ENCODE data around the gene RUNX1. TPM values are rescaled to one million over a fixed set of nuclear protein-coding genes. Genes with fewer than 3 reads are reported as not detected.

Gene RUNX1
- total RNA-seq, 2 experiments from 2014 or later: 50.6 to 55.8 TPM

- no peak overlapping the region for H3K27ac Mint-ChIP-seq
- CTCF ChIA-PET: no interaction called here
Observed at GRCh38 chr21:34792504-34793089, 256.5 kb downstream of the RUNX1 start.

GRCh38 chr21:34791776-34792503 lies 257.2 kb downstream of the RUNX1 start:
- POLR2A ChIA-PET: no interaction called here
- H3K27me3 Mint-ChIP-seq: no peaks in the 10 kb centered on the region
- H3K4me3 Mint-ChIP-seq: no peak overlapping the region
- intact Hi-C loops (cut with micrococcal nuclease): no loop called here
- H3K27ac Mint-ChIP-seq: no peak overlapping the region
- CTCF ChIA-PET: no interaction called here
- DNase-seq: no peak
- H3K36me3 Mint-ChIP-seq: peaks cover 40% of the 10 kb centered on the region
- H3K4me1 Mint-ChIP-seq (ENCODE audit: low read depth): no peaks in the 10 kb centered on the region
- no peaks in the 10 kb centered on the region for H3K9me3 Mint-ChIP-seq

More at GRCh38 chr21:34792504-34793089, 256.5 kb downstream of the RUNX1 start:
- H3K36me3 Mint-ChIP-seq: peaks cover 45% of the 10 kb centered on the region
- DNase-seq: no peak
- no peaks in the 10 kb centered on the region for H3K4me1 Mint-ChIP-seq (ENCODE audit: low read depth)
- H3K9me3 Mint-ChIP-seq: no peaks in the 10 kb centered on the region
- intact Hi-C loops (cut with micrococcal nuclease): no loop called here
- POLR2A ChIA-PET: no interaction called here
- H3K4me3 Mint-ChIP-seq: no peak overlapping the region
- no peaks in the 10 kb centered on the region for H3K27me3 Mint-ChIP-seq

GRCh38 chr21:34790834-34791233 lies 258.3 kb downstream of the RUNX1 start:
- no peaks in the 10 kb centered on the region for H3K4me1 Mint-ChIP-seq (ENCODE audit: low read depth)
- H3K36me3 Mint-ChIP-seq: peaks cover 31% of the 10 kb centered on the region
- intact Hi-C loops (cut with micrococcal nuclease): no loop called here
- no peaks in the 10 kb centered on the region for H3K9me3 Mint-ChIP-seq
- no peak overlapping the region for H3K4me3 Mint-ChIP-seq
- no peak overlapping the region for H3K27ac Mint-ChIP-seq
- no peak for DNase-seq
- no peaks in the 10 kb centered on the region for H3K27me3 Mint-ChIP-seq
- ChIA-PET POLR2A (no interaction called here), CTCF (no interaction called here)

- Mint-ChIP-seq H3K4me3 (no peak overlapping the region), H3K9me3 (no peaks in the 10 kb centered on the region), H3K36me3 (peaks cover 28% of the 10 kb centered on the region), H3K27me3 (no peaks in the 10 kb centered on the region), H3K27ac (no peak overlapping the region), H3K4me1 (ENCODE audit: low read depth) (no peaks in the 10 kb centered on the region)
- no peak for DNase-seq
- CTCF ChIA-PET: no interaction called here
- POLR2A ChIA-PET: no interaction called here
- intact Hi-C loops (cut with micrococcal nuclease): no loop called here
Observed at GRCh38 chr21:34790341-34790740, 258.8 kb downstream of the RUNX1 start.

GRCh38 chr21:34788879-34789278 lies 260.2 kb downstream of the RUNX1 start:
- DNase-seq: no peak
- no peak overlapping the region for H3K4me3 Mint-ChIP-seq
- H3K27ac Mint-ChIP-seq: no peak overlapping the region
- H3K27me3 Mint-ChIP-seq: no peaks in the 10 kb centered on the region
- ChIA-PET POLR2A (interaction anchor here (0.9 kb wide), 1 partner anchor 99 kb away, joined by 5 read pairs; no protein-coding TSS in a partner anchor), CTCF (no interaction called here)
- H3K9me3 Mint-ChIP-seq: no peaks in the 10 kb centered on the region
- no peaks in the 10 kb centered on the region for H3K4me1 Mint-ChIP-seq (ENCODE audit: low read depth)
- intact Hi-C loops (cut with micrococcal nuclease): no loop called here
- peaks cover 18% of the 10 kb centered on the region for H3K36me3 Mint-ChIP-seq

GRCh38 chr21:34783815-34784214 lies 265.3 kb downstream of the RUNX1 start:
- intact Hi-C loops (cut with micrococcal nuclease): no loop called here
- Mint-ChIP-seq H3K9me3 (no peaks in the 10 kb centered on the region), H3K4me3 (no peak overlapping the region), H3K27ac (no peak overlapping the region), H3K4me1 (ENCODE audit: low read depth) (no peaks in the 10 kb centered on the region), H3K36me3 (peaks cover 2% of the 10 kb centered on the region), H3K27me3 (peaks cover 2% of the 10 kb centered on the region)
- ChIA-PET CTCF (no interaction called here), POLR2A (no interaction called here)
- no peak for DNase-seq

GRCh38 chr21:34782506-34783360 lies 266.4 kb downstream of the RUNX1 start:
- H3K4me1 Mint-ChIP-seq (ENCODE audit: low read depth): no peaks in the 10 kb centered on the region
- no peaks in the 10 kb centered on the region for H3K36me3 Mint-ChIP-seq
- H3K4me3 Mint-ChIP-seq: no peak overlapping the region
- DNase-seq: no peak
- peaks cover 4% of the 10 kb centered on the region for H3K27me3 Mint-ChIP-seq
- no peak overlapping the region for H3K27ac Mint-ChIP-seq
- POLR2A ChIA-PET: no interaction called here
- CTCF ChIA-PET: no interaction called here
- no peaks in the 10 kb centered on the region for H3K9me3 Mint-ChIP-seq
- intact Hi-C loops (cut with micrococcal nuclease): no loop called here

GRCh38 chr21:34781526-34781925 lies 267.6 kb downstream of the RUNX1 start:
- no peak overlapping the region for H3K4me3 Mint-ChIP-seq
- H3K9me3 Mint-ChIP-seq: no peaks in the 10 kb centered on the region
- DNase-seq: no peak
- ChIA-PET POLR2A (no interaction called here), CTCF (no interaction called here)
- no peaks in the 10 kb centered on the region for H3K36me3 Mint-ChIP-seq
- H3K27me3 Mint-ChIP-seq: peaks cover 4% of the 10 kb centered on the region
- H3K27ac Mint-ChIP-seq: no peak overlapping the region
- no peaks in the 10 kb centered on the region for H3K4me1 Mint-ChIP-seq (ENCODE audit: low read depth)
- intact Hi-C loops (cut with micrococcal nuclease): no loop called here

GRCh38 chr21:34779860-34780259 lies 269.2 kb downstream of the RUNX1 start:
- Mint-ChIP-seq H3K27ac (no peak overlapping the region), H3K36me3 (no peaks in the 10 kb centered on the region), H3K27me3 (peaks cover 4% of the 10 kb centered on the region), H3K4me3 (no peak overlapping the region), H3K9me3 (no peaks in the 10 kb centered on the region), H3K4me1 (ENCODE audit: low read depth) (no peaks in the 10 kb centered on the region)
- CTCF ChIA-PET: no interaction called here
- intact Hi-C loops (cut with micrococcal nuclease): no loop called here
- POLR2A ChIA-PET: no interaction called here
- DNase-seq: no peak

GRCh38 chr21:34775793-34776192 lies 273.3 kb downstream of the RUNX1 start:
- ChIA-PET CTCF (no interaction called here), POLR2A (no interaction called here)
- no peaks in the 10 kb centered on the region for H3K9me3 Mint-ChIP-seq
- H3K27me3 Mint-ChIP-seq: peaks cover 6% of the 10 kb centered on the region
- no peak for DNase-seq
- H3K27ac Mint-ChIP-seq: no peak overlapping the region
- H3K4me1 Mint-ChIP-seq (ENCODE audit: low read depth): no peaks in the 10 kb centered on the region
- intact Hi-C loops (cut with micrococcal nuclease): no loop called here
- no peak overlapping the region for H3K4me3 Mint-ChIP-seq
- no peaks in the 10 kb centered on the region for H3K36me3 Mint-ChIP-seq

- ChIA-PET CTCF (interaction anchor here (0.5 kb wide), 1 partner anchor 44 kb away, joined by 3 read pairs; no protein-coding TSS in a partner anchor), POLR2A (no interaction called here)
- Mint-ChIP-seq H3K4me1 (ENCODE audit: low read depth) (no peaks in the 10 kb centered on the region), H3K4me3 (no peak overlapping the region), H3K9me3 (no peaks in the 10 kb centered on the region), H3K27ac (no peak overlapping the region), H3K27me3 (peaks cover 6% of the 10 kb centered on the region), H3K36me3 (no peaks in the 10 kb centered on the region)
- DNase-seq: no peak
- intact Hi-C loops (cut with micrococcal nuclease): no loop called here
Observed at GRCh38 chr21:34774750-34775149, 274.4 kb downstream of the RUNX1 start.

- POLR2A ChIA-PET: no interaction called here
- no peaks in the 10 kb centered on the region for H3K9me3 Mint-ChIP-seq
- H3K4me3 Mint-ChIP-seq: no peak overlapping the region
- H3K27ac Mint-ChIP-seq: no peak overlapping the region
- peaks cover 6% of the 10 kb centered on the region for H3K27me3 Mint-ChIP-seq
- DNase-seq: no peak
- H3K4me1 Mint-ChIP-seq (ENCODE audit: low read depth): no peaks in the 10 kb centered on the region
- CTCF ChIA-PET: no interaction called here
- no peaks in the 10 kb centered on the region for H3K36me3 Mint-ChIP-seq
- intact Hi-C loops (cut with micrococcal nuclease): no loop called here
Observed at GRCh38 chr21:34771512-34772028, 277.5 kb downstream of the RUNX1 start.
